Mononuclear cell (primary cell): ENCODE data around the gene GRIK2. TPM values are rescaled to one million over a fixed set of nuclear protein-coding genes. Genes with fewer than 3 reads are reported as not detected.

Experiments used
- H3K27me3 ChIP-seq: 2 replicates; pipeline ENCODE4 v1.6.0; 2011; ENCODE audit warnings: low read length, control low read depth; ENCODE audit not compliant: insufficient read depth
- H3K4me1 ChIP-seq: 2 replicates; pipeline ENCODE4 v1.5.1; 2011; ENCODE audit warnings: mild to moderate bottlenecking, low read length, control low read depth; ENCODE audit not compliant: insufficient read depth
- H3K4me3 ChIP-seq: 2 replicates; pipeline ENCODE4 v1.5.1; 2011; ENCODE audit warnings: mild to moderate bottlenecking, low read length, moderate library complexity
- H3K9me3 ChIP-seq: 2 replicates; pipeline ENCODE4 v1.5.1; 2011; ENCODE audit warnings: low read depth, mild to moderate bottlenecking, control low read depth, low read length
- total RNA-seq: library from RNA; depleted of rRNA; stranded (reverse); fragments of >200 nt; gene quantifications from one replicate; pipeline ENCODE4 v1.2.3, GENCODE V29; 2012

The GRIK2 gene
- total RNA-seq, 1 donor: not detected

- peaks cover 2% of the 10 kb centered on the region for H3K4me1 ChIP-seq
- no peak overlapping the region for H3K4me3 ChIP-seq
- no peaks in the 10 kb centered on the region for H3K27me3 ChIP-seq
- peaks cover 6% of the 10 kb centered on the region for H3K9me3 ChIP-seq
Observed at GRCh38 chr6:101755931-101756330, 362.4 kb downstream of the GRIK2 start.

DNA sequence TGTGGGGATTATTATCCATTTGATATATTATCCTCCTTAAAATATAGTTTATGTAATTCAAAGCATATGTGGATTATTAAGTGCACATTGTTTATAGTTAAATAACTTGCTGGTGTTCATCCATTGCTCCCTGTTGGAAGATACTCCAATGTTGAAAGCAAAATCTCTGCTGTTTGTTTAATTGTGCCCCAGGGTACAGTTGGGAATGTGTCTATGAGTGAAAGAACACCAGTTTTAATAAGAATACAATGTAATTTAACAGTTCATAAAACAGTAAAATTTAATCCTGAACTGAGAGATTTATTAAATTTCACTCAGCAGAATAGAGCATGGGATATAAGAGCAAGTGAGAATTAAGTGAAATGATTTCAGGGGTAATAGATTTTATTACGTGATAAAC, 364.9 kb downstream of the GRIK2 start:
- Histone ChIP-seq H3K27me3 (no peaks in the 10 kb centered on the region), H3K4me3 (no peak overlapping the region), H3K9me3 (peaks cover 6% of the 10 kb centered on the region), H3K4me1 (peaks cover 12% of the 10 kb centered on the region)

DNA sequence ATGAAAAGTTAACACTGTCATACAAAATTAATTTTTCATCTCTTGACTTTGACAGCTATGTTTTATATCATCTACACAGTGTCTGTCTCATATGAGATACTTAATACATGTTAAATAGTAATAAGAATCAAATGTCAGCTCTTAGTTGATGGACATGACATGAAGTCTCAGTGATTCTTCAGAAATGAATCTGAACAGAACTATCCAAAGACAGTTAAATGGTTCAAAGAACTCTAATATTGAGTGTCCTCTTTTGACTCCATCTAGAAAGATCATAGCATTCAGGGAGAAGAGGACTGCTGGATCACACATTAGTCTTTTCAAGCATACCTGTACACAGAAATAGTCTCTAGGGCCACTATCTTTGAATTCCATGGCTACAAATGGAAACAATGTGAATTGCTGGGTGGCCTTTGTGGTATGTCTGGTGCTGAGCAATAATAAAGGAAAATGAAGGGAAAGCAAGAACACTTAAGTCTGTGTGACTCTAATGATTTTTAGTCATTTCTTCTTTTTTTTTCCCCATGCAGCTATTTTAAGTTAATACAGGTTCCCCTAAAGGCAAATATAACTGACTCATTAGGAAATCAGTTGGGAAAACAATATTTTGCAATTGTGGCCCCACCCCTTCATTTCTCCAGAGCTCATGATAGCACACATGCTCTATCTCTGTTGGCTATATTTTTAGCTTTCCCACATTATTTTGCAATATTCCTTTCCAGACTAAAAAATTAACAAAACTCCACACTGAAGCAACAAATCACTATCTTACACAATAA, 367.5 kb downstream of the GRIK2 start:
- Histone ChIP-seq H3K4me1 (peaks cover 12% of the 10 kb centered on the region), H3K9me3 (peaks cover 6% of the 10 kb centered on the region), H3K4me3 (no peak overlapping the region), H3K27me3 (no peaks in the 10 kb centered on the region)

- Histone ChIP-seq H3K4me1 (peaks cover 12% of the 10 kb centered on the region), H3K4me3 (no peak overlapping the region), H3K9me3 (peaks cover 6% of the 10 kb centered on the region), H3K27me3 (no peaks in the 10 kb centered on the region)
Observed at GRCh38 chr6:101762851-101763250, 369.3 kb downstream of the GRIK2 start.

DNA sequence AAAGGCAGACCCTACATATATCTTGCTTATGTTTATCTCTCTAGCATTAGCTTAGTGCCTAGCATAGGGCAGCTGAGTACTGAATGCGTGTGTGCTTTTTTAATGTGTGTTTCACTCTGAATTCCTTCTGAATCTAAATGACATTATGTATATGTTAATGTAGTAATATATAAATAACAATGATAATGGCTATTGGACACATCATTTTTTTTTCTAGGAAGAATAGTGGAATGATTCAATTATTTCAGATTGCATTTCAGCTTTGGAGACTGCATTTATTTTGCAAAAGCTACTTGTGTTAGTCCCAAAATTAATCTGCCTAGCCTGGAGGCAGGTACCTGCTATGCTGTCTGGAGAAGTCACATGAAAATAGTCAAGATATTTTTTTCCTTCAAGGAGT, 371.8 kb downstream of the GRIK2 start:
- Histone ChIP-seq H3K27me3 (no peaks in the 10 kb centered on the region), H3K9me3 (no peaks in the 10 kb centered on the region), H3K4me3 (no peak overlapping the region), H3K4me1 (peaks cover 12% of the 10 kb centered on the region)

- no peaks in the 10 kb centered on the region for H3K4me1 ChIP-seq
- no peaks in the 10 kb centered on the region for H3K27me3 ChIP-seq
- H3K4me3 ChIP-seq: no peak overlapping the region
- no peaks in the 10 kb centered on the region for H3K9me3 ChIP-seq
Observed at GRCh38 chr6:101770116-101770515, 376.6 kb downstream of the GRIK2 start.

DNA sequence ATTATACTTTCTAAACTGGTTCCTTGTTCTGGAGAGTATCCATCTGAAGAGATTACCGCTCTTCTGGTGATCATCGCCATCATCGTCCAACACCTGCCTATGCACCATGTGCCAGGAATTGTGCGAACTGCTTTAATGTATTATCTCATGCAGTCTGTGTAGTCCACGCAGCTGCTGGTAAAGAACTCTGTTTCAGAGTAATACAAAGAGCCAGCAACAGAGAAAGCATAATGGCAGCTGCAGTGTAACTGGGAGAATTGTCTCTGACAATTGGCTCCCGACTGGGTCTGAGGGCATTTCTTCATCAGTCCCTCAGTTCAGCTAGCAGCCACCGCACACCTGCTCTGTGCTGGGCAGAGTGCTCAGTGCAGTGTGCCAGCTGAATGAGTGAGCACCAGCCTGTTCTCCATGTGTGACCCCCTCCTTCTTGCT, 383.4 kb downstream of the GRIK2 start:
- Histone ChIP-seq H3K27me3 (no peaks in the 10 kb centered on the region), H3K9me3 (no peaks in the 10 kb centered on the region)

DNA sequence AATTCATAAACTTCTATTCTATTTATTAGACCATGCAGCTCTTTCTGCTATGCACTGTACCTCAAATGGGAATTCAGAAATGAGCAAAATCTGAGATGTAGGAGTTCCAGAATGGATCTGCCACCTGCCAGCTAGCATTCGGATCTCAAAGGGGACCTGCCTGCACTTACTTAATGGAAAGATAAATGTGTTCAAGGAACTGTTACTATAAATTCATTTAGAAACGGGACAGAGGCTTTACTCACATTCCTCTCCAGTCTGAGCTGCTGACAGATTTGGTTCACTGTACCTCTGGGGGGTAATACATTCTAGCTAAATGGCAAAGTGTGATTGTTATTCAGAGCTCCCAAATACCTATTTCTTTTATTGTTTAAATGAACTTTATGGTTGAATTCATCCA, 384.1 kb downstream of the GRIK2 start:
- Histone ChIP-seq H3K27me3 (no peaks in the 10 kb centered on the region), H3K4me1 (no peaks in the 10 kb centered on the region), H3K4me3 (no peak overlapping the region), H3K9me3 (no peaks in the 10 kb centered on the region)

More for the DNA sequence above, 383.4 kb downstream of the GRIK2 start:
- Histone ChIP-seq H3K4me1 (no peaks in the 10 kb centered on the region), H3K4me3 (no peak overlapping the region)

DNA sequence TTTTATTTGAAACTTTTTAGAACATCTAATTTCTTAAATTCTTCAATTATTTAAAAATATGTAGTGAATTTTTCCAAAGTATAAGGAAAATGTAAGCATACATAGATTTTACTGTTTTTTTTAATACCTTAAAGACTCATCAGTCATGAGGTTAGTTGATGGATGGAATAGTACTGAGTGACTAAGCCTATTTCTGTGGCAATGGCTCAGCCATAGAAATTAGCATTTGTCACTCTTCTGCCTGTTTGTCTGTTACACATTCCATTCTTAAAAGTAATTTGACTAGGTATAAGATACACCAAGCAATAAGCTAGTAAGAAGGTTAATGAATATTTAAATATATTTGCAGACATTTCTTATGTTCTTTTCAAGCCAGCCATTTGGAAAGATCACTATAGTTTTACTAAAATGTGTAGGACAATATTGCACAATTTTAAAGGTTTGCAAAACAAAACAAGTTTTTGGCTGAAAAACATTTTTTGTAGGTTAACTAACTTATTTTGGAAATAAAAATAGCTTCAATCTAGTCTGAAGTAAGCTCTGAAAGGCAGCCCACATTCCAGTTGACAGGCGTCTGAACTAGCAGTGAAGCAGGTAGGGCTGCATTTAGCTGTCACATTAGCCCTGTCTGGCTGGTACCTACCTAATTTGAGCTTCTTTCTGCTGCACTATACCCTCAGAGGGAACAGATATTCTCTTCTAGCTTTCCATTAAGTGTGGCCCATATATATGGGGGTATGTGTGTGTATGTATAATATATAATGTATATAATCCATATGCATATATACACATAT, 385.7 kb downstream of the GRIK2 start:
- H3K4me1 ChIP-seq: no peaks in the 10 kb centered on the region
- no peaks in the 10 kb centered on the region for H3K9me3 ChIP-seq
- H3K27me3 ChIP-seq: no peaks in the 10 kb centered on the region

DNA sequence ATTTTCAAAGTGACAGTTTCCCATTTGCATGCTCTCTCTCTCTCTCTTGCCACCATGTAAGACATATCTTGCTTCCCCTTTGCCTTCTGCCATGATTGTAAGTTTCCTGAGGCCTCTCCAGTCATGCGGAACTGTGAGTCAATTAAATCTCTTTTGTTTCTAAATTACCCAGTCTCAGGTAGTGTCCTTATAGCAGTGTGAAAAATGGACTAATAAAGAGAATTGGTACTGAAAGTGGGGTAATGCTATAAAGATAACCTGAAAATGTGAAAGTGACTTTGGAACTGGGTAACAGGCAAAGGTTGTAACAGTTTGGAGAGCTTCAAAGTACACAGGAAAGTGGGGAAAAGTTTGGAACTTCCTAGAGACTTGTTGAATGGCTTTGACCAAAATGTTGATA, 389.8 kb downstream of the GRIK2 start:
- no peak overlapping the region for H3K4me3 ChIP-seq
- H3K9me3 ChIP-seq: no peaks in the 10 kb centered on the region
- no peaks in the 10 kb centered on the region for H3K4me1 ChIP-seq
- no peaks in the 10 kb centered on the region for H3K27me3 ChIP-seq

More for the DNA sequence above, 385.7 kb downstream of the GRIK2 start:
- H3K4me3 ChIP-seq: no peak overlapping the region

- Histone ChIP-seq H3K9me3 (no peaks in the 10 kb centered on the region), H3K4me3 (no peak overlapping the region), H3K4me1 (no peaks in the 10 kb centered on the region), H3K27me3 (no peaks in the 10 kb centered on the region)
Observed at GRCh38 chr6:101784094-101784493, 390.6 kb downstream of the GRIK2 start.

- Histone ChIP-seq H3K4me3 (no peak overlapping the region), H3K9me3 (no peaks in the 10 kb centered on the region), H3K4me1 (no peaks in the 10 kb centered on the region), H3K27me3 (no peaks in the 10 kb centered on the region)
Observed at GRCh38 chr6:101799531-101799930, 406.0 kb downstream of the GRIK2 start.

GRCh38 chr6:101800598-101800997, 407.1 kb downstream of the GRIK2 start:
- H3K4me3 ChIP-seq: no peak overlapping the region
- no peaks in the 10 kb centered on the region for H3K4me1 ChIP-seq
- H3K27me3 ChIP-seq: no peaks in the 10 kb centered on the region
- no peaks in the 10 kb centered on the region for H3K9me3 ChIP-seq

- Histone ChIP-seq H3K4me3 (no peak overlapping the region), H3K4me1 (no peaks in the 10 kb centered on the region), H3K9me3 (no peaks in the 10 kb centered on the region), H3K27me3 (no peaks in the 10 kb centered on the region)
Observed at GRCh38 chr6:101803136-101803535, 409.6 kb downstream of the GRIK2 start.

DNA sequence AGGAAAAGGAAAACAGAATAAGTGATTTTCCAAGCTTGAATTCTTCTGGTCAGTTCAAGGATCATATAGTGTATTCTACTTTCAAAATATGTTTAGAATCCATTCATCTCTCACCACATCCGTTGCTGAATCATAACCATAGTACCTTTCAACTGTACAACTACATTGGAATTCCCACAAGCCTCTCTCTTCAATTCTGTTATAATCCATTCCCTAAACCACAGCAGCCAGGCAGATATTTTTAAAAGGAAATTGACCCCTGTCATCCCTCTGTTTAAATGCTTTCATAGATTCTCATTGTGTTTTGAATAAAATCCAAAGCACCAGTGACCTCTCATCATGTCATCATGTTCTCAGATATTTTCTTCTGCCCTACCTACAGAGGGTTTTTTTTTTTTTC, 412.7 kb downstream of the GRIK2 start:
- Histone ChIP-seq H3K4me1 (no peaks in the 10 kb centered on the region), H3K4me3 (no peak overlapping the region), H3K9me3 (no peaks in the 10 kb centered on the region), H3K27me3 (no peaks in the 10 kb centered on the region)
